ENCODE measurements around the gene RASSF10. TPM values are rescaled to one million over a fixed set of nuclear protein-coding genes. Genes with fewer than 3 reads are reported as not detected.

Gene RASSF10
- polyA plus RNA-seq, 1 of the 3 experiments (the other 2 are of a cell fraction), result not detected

GRCh38 chr11:13019313-13019712 lies 10.2 kb downstream of the RASSF10 start:
- Histone ChIP-seq H3K27ac (ENCODE audit: low read depth in 2 of 2, low read length in 1 of 2) (no peak overlapping the region), H3K9me2 (no peaks in the 10 kb centered on the region), H3K27me3 (ENCODE audit: insufficient read depth) (peaks cover 5% of the 10 kb centered on the region; the same call in 1 of the 2 replicates), H3K4me1 (ENCODE audit: control insufficient read depth in 1 of 2, insufficient read depth in 2 of 2, low read depth in 1 of 2, low read length in 1 of 2) (peaks cover 0 to 2% of the 10 kb centered on the region in 2 experiments; a peak in 2 of 4 replicates), H3K79me2 (ENCODE audit: insufficient read depth) (no peaks in the 10 kb centered on the region), H4K20me1 (ENCODE audit: insufficient read depth) (no peaks in the 10 kb centered on the region), H3K9ac (no peak overlapping the region), H3K36me3 (replicated peaks in 1 of 2; ENCODE audit: control insufficient read depth in 1 of 2, insufficient read depth in 2 of 2, low read length in 1 of 2) (no peaks in the 10 kb centered on the region), H3F3A (replicated peaks; ENCODE audit: insufficient read depth) (no peaks in the 10 kb centered on the region), H3K9me3 (no peaks in the 10 kb centered on the region), H3K4me3 (ENCODE audit: low read depth in 2 of 2, low read length in 1 of 2) (no peak overlapping the region), H2AFZ (ENCODE audit: low read depth) (no peak overlapping the region), H3K4me2 (no peak overlapping the region)
- 78% methylated on average over 4 of the region's 4 CpGs for WGBS (ENCODE audit: low lambda C conversion rate)
- ChIA-PET CTCF (no interaction called here), POLR2A (no interaction called here)
- no peak for DNase-seq
- TF ChIP-seq POLR2AphosphoS5 (IDR thresholded peaks at IDR 0.05; ENCODE audit: low read depth, low read length) (no peak), CHD2 (IDR thresholded peaks at IDR 0.05; ENCODE audit: low read length, partially characterized antibody) (no peak), FOXM1 (IDR thresholded peaks at IDR 0.05; ENCODE audit: low read depth) (no peak), RCOR1 (IDR thresholded peaks at IDR 0.05; ENCODE audit: low read length) (no peak), RAD21 (IDR thresholded peaks at IDR 0.05; ENCODE audit: low read length) (no peak), FOSL2 (IDR thresholded peaks at IDR 0.05; ENCODE audit: borderline replicate concordance, low read depth) (no peak), TAF1 (IDR thresholded peaks at IDR 0.05; ENCODE audit: borderline replicate concordance, low read depth, low read length) (no peak), ELF1 (IDR thresholded peaks at IDR 0.05) (no peak), IRF3 (IDR thresholded peaks at IDR 0.05; ENCODE audit: low read depth, low read length) (no peak), RXRA (IDR thresholded peaks at IDR 0.05; ENCODE audit: borderline replicate concordance, low read depth) (no peak), JUND (IDR thresholded peaks at IDR 0.05) (no peak), USF2 (IDR thresholded peaks at IDR 0.05; ENCODE audit: borderline replicate concordance, low read depth, low read length) (no peak), GATA2 (CRISPR knock-in tag; IDR thresholded peaks at IDR 0.05) (no peak), CTCF (IDR thresholded peaks at IDR 0.05) (no peak), GABPA (IDR thresholded peaks at IDR 0.05; ENCODE audit: low read depth) (no peak), REST (IDR thresholded peaks at IDR 0.05; ENCODE audit: low read depth, low read length) (no peak), USF1 (IDR thresholded peaks at IDR 0.05; ENCODE audit: borderline replicate concordance, low read depth) (no peak)

All from SK-N-SH (cell line).